ES-I3 (cell line): ENCODE data around the gene EMP2.
"Not testable (repeated sequence)": the region's sequence is repeated elsewhere in the genome, so short reads cannot be mapped to it uniquely, and the experiment has no call there.

Experiments used
- H3K36me3 ChIP-seq: 2 replicates; pipeline ENCODE4 v1.6.1; 2013; ENCODE audit warnings: mild to moderate bottlenecking, low read length, control low read depth, moderate library complexity; ENCODE audit not compliant: insufficient read depth
- H3K4me1 ChIP-seq: 2 replicates; pipeline ENCODE4 v1.6.1; 2013; ENCODE audit warnings: mild to moderate bottlenecking, control low read depth, low read length; ENCODE audit not compliant: insufficient read depth
- H3K9ac ChIP-seq: 2 replicates; pipeline ENCODE4 v1.6.1; 2013; ENCODE audit warnings: low read depth, mild to moderate bottlenecking, low read length, moderate library complexity
- H3K9me3 ChIP-seq: 2 replicates; pipeline ENCODE4 v1.6.1; 2013; ENCODE audit warnings: mild to moderate bottlenecking, low read length, moderate library complexity; ENCODE audit not compliant: control insufficient read depth, insufficient read depth

EMP2 gene

DNA sequence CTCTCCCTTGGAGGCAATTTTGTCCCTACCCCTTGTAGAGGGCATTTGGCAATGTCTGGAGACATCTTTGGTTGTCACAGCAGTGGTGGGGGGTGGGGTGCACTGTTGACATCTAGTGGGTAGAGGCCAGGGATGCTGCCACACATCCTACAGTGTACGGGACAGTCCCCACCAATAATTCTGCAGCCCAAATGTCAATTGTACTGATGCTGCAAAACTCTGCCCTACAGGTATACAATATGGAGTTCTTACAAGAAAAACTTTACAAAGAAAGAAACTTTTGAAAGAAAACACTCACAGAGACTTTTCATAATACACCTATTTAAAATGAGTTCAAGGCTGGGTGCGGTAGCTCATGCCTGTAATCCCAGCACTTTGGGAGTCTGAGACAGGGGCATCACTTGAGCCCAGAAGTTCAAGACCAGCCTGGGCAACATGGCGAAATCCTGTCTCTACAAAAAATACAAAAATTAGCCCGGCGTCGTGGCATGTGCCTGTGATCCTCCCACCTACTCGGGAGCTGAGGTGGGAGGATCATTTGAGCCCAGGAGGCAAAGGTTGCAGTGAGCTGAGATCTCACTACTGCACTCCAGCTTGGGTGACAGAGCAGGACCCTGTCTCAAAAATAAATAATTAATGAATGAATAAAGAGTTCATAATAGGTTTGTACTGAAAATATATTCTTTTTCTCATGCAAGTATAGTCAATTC, 59.4 kb downstream of the EMP2 start:
- Histone ChIP-seq H3K9me3 (peaks cover 2% of the 10 kb centered on the region; the same call in 1 of the 2 replicates), H3K4me1 (no peaks in the 10 kb centered on the region), H3K36me3 (no peaks in the 10 kb centered on the region), H3K9ac (no peak overlapping the region)

DNA sequence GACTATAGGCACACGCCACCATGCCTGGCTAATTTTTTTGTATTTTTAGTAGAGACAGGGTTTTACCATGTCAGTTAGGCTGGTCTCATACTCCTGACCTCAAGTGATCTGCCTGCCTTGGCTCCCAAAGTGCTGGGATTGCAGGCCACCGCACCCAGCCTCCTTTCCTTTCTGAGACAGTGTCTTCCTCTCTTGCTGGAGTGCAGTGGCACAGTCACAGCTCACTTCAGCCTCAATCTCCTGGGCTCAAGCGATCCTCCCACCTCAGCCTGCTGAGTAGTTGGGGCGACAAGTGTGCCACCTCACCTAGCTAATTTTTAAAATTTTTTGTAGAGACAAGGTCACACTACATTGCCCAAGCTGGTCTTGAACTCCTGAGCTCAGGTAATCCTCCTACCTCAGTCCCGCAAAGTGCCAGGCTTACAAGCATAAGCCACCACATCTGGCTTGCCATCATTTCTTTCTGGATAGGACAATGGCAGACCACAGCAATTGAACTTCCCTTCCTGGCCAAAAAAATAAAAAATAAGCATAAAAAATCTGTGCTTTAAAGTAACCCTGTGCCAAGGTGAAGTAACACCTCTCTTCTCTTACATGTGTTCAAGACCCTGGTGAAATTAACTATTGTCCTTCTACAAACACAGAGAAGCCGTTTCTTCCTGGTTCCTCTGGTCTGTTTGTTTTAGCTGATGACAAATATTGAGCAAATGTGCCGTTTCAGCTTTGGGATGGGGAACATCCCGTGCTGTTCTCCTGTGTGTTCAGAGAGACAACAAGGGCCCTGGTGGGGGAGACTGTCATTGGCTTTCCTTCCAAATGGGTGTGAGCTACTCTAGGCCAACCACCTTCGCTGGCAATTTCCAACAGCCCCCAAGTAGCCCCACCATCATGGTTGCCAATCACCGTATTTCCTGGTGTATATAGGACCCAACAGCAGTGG, 60.2 kb downstream of the EMP2 start:
- H3K4me1 ChIP-seq: no peaks in the 10 kb centered on the region
- no peak overlapping the region for H3K9ac ChIP-seq
- no peaks in the 10 kb centered on the region for H3K36me3 ChIP-seq
- peaks cover 4% of the 10 kb centered on the region; the same call in 1 of the 2 replicates for H3K9me3 ChIP-seq

- Histone ChIP-seq H3K9me3 (peaks cover 4% of the 10 kb centered on the region; the same call in 1 of the 2 replicates), H3K4me1 (no peaks in the 10 kb centered on the region), H3K9ac (no peak overlapping the region), H3K36me3 (no peaks in the 10 kb centered on the region)
Measured at GRCh38 chr16:10519297-10519696, 61.1 kb downstream of the EMP2 start.

- H3K4me1 ChIP-seq: no peaks in the 10 kb centered on the region
- no peaks in the 10 kb centered on the region for H3K36me3 ChIP-seq
- H3K9ac ChIP-seq: no peak overlapping the region
- peaks cover 4% of the 10 kb centered on the region; the same call in 1 of the 2 replicates for H3K9me3 ChIP-seq
Measured at GRCh38 chr16:10518479-10519041, 61.8 kb downstream of the EMP2 start.

DNA sequence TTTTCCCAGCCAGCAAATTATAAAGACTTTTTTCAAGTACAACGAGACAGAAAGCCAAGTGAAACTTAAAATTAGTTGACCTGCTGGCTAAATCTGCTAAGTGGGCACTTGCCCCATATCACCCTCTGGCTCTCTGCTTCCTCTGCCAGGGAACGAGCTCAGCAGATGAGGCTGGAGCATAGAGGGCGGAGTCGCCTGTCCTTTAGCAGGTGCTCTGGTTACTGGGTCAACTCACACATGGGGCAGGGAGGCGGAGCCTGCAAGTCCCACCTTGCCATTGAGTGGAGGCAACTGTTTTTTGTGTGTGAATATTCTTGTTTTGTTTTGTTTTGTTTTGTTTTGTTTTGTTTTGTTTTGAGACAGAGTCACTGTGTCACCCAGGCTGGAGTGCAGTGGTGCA, 62.5 kb downstream of the EMP2 start:
- Histone ChIP-seq H3K9ac (no peak overlapping the region), H3K9me3 (peaks cover 4% of the 10 kb centered on the region; the same call in 1 of the 2 replicates), H3K4me1 (no peaks in the 10 kb centered on the region), H3K36me3 (no peaks in the 10 kb centered on the region)

DNA sequence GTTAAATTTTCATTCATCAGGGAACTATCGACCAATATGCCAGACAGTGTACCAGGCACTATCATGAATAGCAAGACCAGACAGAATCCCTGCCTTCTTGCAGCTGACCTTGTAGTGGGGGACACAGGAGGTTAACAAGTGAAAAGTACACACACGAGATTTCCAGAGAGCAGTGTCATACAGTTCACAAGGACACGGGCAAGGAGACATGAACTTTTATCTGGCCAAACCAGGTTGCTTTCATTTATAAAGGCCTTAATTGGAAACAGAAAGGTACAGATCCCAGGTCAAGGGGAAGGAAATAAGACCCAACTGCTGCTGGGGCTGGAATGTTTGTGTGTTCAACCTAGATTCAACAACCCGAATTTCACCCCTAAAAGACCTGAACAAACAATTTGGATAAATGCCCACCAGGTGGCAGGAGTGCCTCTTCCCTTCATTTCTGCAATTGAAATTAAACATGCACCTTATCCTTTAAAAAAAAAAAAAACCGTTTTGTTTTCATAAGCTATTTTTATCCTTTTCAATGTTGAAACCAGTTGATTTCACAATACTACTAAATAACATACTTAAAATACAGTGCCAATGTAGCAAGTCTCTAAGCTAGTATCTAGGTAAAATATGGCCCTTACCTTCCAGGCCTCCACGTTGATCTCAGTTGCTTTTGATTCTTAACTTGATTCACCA, 65.9 kb downstream of the EMP2 start:
- H3K9ac ChIP-seq: no peak overlapping the region
- no peaks in the 10 kb centered on the region for H3K4me1 ChIP-seq
- H3K9me3 ChIP-seq: peaks cover 7% of the 10 kb centered on the region; the same call in 1 of the 2 replicates
- H3K36me3 ChIP-seq: no peaks in the 10 kb centered on the region

GRCh38 chr16:10511829-10512228, 68.6 kb downstream of the EMP2 start:
- H3K36me3 ChIP-seq: no peaks in the 10 kb centered on the region
- H3K4me1 ChIP-seq: no peaks in the 10 kb centered on the region
- H3K9ac ChIP-seq: no peak overlapping the region
- H3K9me3 ChIP-seq: peaks cover 7% of the 10 kb centered on the region; the same call in 1 of the 2 replicates

DNA sequence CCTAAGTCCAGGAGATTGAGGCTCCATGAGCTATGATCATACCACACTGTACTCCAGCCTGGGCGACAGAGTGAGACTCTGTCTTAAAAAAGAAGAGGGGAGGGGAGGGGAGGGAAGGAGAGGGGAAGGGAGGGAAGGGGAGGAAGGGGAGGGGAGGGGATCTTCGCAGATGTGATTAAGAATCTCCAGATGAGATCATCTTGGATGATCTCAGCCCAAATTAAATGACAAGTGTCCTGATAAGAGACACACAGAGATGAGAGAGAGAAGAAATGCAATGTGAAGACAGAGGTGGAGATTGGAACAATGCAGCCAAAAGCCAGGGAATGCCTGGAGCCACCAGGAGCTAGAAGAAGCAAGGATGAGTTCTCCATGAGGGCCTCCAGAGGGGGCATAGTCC, 70.1 kb downstream of the EMP2 start:
- Histone ChIP-seq H3K36me3 (no peaks in the 10 kb centered on the region), H3K4me1 (no peaks in the 10 kb centered on the region), H3K9ac (no peak overlapping the region), H3K9me3 (0 out of 2 replicates have a peak, but pooled peaks cover 3% of the 10 kb centered on the region)

DNA sequence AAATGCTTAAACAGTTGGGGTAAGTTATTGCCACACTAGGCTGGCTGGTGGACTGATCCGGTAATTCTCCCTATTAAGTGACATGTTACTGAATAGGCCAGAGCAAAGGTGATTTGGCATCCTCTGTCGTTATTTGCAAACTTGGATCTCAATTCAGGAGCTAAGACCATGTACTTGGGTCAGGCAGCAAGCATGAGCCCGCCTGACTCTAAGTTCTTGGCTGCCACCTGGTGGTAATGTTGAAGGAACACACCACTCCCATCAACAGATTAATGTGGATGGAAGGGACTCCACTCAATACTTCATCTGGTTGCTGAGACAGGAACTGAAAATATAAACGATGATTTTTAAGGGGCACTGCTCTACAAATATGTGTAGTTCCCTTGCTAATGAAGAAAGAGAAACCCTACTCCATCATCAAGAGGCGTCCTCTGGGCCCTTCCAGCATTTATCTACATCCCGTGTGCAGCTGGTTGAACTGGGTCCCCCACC, 70.8 kb downstream of the EMP2 start:
- H3K9ac ChIP-seq: no peak overlapping the region
- H3K36me3 ChIP-seq: no peaks in the 10 kb centered on the region
- H3K4me1 ChIP-seq: peaks cover 3% of the 10 kb centered on the region; the same call in 1 of the 2 replicates
- H3K9me3 ChIP-seq: 0 out of 2 replicates have a peak, but pooled peaks cover 3% of the 10 kb centered on the region

- not testable (repeated sequence) for H3K9ac ChIP-seq
Measured at GRCh38 chr16:10505286-10505685, 75.1 kb downstream of the EMP2 start.

DNA sequence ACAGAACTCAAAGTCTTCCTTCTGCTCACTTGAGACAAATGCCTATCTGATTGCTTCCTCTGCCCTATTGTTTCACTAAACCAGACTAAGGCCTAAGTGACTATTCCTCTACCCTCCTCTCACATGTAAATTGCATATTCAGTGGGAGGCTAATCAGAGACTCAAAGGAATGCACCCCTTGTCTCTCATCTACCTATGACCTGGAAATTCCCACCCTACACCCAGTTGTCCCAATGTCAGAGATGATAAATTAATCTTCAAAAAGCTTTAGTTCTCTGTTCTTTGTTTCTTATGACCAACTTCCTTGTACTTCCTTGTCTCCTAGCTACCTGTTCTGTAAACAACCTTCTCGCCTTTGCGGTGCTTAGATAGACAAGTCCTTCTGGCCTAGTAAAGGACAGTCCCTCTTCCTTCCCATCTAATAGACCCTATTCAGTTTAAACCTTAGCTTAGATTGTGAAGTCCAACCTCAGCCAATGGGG, 76.0 kb downstream of the EMP2 start:
- H3K4me1 ChIP-seq: peaks cover 15% of the 10 kb centered on the region; the same call in 1 of the 2 replicates
- H3K9me3 ChIP-seq: peaks cover 2% of the 10 kb centered on the region; the same call in 1 of the 2 replicates
- no peak overlapping the region for H3K9ac ChIP-seq
- no peaks in the 10 kb centered on the region for H3K36me3 ChIP-seq

More at GRCh38 chr16:10505286-10505685, 75.1 kb downstream of the EMP2 start:
- not testable (repeated sequence) for H3K36me3 ChIP-seq, H3K9me3 ChIP-seq
- H3K4me1 ChIP-seq: peaks cover 15% of the 10 kb centered on the region; the same call in 1 of the 2 replicates

GRCh38 chr16:10502776-10503175, 77.6 kb downstream of the EMP2 start:
- Histone ChIP-seq H3K9ac (no peak overlapping the region), H3K36me3 (no peaks in the 10 kb centered on the region), H3K9me3 (peaks cover 2% of the 10 kb centered on the region; the same call in 1 of the 2 replicates), H3K4me1 (peaks cover 15% of the 10 kb centered on the region; the same call in 1 of the 2 replicates)

- H3K9ac ChIP-seq: no peak overlapping the region
- no peaks in the 10 kb centered on the region for H3K36me3 ChIP-seq
- peaks cover 2% of the 10 kb centered on the region; the same call in 1 of the 2 replicates for H3K9me3 ChIP-seq
Measured at GRCh38 chr16:10501016-10501607, 79.3 kb downstream of the EMP2 start.

More at GRCh38 chr16:10501016-10501607, 79.3 kb downstream of the EMP2 start:
- peaks cover 15% of the 10 kb centered on the region; the same call in 1 of the 2 replicates for H3K4me1 ChIP-seq
